Activated naive CD4-positive, alpha-beta T cell treated with anti-CD3 and anti-CD28 coated beads, Interleukin-2, amount 50 U/mL, for 16 hours (primary cell): ENCODE results near the gene LRIG1.
A peak's percentile ranks its signal among the peaks of the same experiment; 100 is the strongest.

Source experiments
- DNase-seq: peaks from one replicate; pipeline ENCODE4 v3.0.0-alpha.2; 2020

Gene LRIG1

GRCh38 chr3:66378256-66378655 lies 122.6 kb downstream of the LRIG1 start:
- peak; percentile 33 for DNase-seq

DNA sequence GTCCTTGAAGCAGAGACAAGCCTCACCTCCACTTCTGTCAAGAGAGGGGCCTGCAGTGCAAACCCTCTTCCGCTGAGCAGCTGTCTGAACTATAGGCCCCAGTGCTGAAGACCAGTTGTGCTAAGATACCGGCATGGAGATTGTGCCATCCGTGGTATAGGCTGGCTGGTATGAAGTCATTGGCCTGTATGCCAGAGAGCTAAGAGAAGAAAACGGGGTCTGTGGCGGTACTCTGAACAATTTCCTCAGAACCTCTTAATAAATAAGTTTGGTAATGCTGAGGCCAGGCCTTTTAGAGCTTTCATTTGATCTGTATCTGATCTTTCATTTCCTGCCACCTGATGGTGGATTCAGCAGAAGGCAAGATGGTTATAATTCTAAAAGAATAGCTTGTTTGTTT lies 123.0 kb downstream of the LRIG1 start:
- DNase-seq: no peak

- DNase-seq: no peak
Measured at GRCh38 chr3:66376568-66376967, 124.3 kb downstream of the LRIG1 start.

DNA sequence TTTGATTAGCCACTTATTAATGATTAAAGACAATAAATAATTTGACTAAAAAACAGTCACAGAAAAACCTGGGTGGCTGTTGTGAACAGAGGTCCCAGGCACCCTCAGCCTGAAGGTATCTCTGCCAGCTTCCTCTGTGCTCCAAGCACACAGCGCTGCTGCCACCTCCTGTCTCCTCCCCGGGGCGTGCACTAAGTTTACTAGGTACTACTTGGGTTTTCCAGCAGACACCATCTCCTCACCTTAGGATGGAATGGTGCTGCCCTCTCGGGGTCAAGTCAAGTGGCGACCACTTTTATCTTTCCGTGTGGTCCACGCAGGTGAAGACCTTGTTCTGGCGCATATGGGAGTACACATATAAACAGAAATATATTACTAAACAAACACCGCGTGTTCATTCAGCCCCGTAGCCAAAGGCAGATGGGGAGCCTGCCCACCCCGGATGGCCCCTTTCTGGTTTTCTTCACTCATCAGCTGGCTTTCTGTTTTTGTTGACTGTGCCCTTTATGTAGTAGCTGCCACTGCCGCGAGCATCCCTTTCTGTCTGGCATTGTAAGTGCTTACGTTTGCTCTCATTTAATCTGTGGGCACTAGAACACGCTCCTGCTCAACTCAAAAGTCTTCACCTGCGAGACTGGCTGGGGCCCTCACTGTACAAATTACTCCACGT lies 128.0 kb downstream of the LRIG1 start:
- DNase-seq: no peak

DNA sequence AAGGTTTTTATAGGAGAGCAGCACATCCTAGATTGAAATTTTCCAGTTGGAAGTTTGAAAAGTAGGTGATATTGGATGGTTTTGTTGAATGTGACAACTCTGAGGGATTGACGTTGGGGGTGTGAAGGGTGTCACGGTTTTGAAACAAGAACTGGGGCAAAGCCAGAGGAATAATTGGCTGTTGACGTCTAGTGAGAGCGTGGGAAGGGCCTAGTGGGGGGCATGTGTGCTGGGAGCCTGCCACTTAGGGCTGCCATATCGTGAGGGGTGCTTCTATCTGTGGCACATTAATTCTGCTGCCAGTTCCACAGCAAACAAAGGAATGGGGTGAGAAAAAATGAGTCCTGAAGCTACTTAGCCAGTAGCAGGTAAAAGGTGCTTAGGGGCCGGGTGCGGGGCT lies 129.4 kb downstream of the LRIG1 start:
- no peak for DNase-seq

DNA sequence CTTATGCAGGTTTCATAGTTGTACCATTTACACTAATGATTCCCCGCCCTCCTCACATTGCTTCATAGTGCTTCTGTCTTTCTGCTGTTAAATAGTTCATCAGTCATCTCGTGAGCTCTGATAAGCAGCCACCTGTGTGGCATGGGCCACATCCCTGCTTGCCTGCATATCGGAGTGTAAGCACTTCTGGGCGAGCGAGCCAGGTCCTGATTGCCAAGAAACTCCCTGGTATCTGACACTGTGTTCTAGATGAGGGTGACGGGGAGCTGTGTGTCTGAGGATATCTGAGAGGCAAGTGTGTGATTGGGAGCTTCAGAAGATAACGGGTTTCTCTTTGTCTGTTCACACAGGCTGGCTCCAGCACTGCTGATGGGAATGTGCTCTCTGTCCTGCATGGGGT lies 130.6 kb downstream of the LRIG1 start:
- DNase-seq: no peak

GRCh38 chr3:66367979-66368378 lies 132.8 kb downstream of the LRIG1 start:
- no peak for DNase-seq

GRCh38 chr3:66366747-66367146 lies 134.1 kb downstream of the LRIG1 start:
- no peak for DNase-seq

GRCh38 chr3:66365080-66365479 lies 135.7 kb downstream of the LRIG1 start:
- no peak for DNase-seq

- no peak for DNase-seq
Measured at GRCh38 chr3:66363148-66363547, 137.7 kb downstream of the LRIG1 start.

GRCh38 chr3:66362541-66362941 lies 138.3 kb downstream of the LRIG1 start:
- DNase-seq: no peak

DNA sequence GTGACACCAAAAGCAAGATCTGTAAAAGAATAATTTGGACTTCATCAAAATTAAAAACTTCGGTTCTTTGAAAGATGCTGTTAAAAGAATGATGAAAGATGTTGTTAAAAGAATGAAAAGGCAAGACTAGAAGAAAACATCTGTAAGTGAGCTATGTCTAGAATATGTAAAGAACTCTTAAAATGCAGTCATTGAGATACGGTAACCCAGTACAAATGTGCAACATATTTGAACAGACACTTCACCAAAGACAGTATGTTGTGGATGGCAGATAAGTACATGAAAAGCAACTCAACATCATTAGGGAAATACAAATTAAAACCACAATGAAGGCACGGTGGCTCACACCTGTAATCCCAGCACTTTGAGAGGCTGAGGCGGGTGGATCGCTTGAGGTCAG lies 139.5 kb downstream of the LRIG1 start:
- no peak for DNase-seq

DNA sequence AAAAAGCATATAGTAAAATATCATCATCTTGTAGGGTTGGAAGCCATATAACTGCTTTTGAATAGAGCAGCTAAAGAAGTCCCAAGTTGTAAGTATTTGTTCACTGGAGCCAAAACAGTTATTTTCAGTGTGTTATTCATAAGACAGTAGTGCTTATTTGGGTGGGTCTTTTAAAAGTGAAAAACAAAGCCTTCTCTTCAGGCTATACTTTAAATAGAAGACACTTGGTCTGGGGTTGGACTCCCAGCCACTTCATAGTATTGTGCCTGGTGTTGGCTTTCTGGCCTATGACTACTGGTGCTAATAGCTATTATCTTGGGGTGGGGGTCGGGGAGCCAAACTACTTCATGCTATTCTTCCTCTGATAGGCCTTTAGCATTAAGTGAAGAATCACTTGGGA lies 144.8 kb downstream of the LRIG1 start:
- no peak for DNase-seq

DNA sequence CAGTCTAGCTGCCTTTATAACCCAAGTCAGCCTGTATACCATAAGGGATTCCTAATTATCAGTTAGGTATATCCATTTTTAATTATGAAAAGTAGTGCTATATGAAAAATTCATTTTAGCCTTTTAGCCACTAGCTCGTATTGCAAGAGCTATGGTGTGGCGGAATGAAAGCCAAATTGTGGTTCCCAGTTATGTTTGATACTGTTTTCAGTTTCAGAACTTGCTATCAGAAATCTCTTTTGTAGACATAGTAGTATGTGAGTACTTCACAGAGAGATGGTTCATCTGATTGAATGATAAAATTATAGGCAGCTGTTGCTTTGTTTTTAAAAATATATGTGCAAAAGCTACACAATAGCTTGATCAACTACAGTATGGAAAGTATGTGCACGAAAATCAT lies 145.4 kb downstream of the LRIG1 start:
- no peak for DNase-seq

GRCh38 chr3:66354001-66354400 lies 146.8 kb downstream of the LRIG1 start:
- no peak for DNase-seq

GRCh38 chr3:66353530-66353929 lies 147.3 kb downstream of the LRIG1 start:
- DNase-seq: no peak

DNA sequence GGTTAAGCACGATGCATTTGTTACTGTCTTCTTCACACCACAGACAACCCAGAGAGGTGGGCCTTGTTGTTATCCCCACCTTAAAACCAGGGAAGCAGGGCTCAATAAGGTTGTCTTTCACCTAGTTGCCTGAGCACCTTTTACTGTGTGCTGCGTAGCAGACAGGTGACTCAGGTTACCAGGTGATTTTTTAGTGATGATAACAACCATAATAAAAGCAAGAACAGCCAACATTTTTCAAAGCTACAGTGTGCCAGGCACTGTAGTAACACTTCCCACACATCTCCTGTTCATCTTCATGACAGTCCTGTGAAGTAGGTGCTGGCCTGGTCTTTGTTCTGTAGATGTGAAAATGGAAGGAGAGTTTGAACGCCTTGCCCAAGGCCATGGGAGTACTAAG lies 147.8 kb downstream of the LRIG1 start:
- DNase-seq: no peak

DNA sequence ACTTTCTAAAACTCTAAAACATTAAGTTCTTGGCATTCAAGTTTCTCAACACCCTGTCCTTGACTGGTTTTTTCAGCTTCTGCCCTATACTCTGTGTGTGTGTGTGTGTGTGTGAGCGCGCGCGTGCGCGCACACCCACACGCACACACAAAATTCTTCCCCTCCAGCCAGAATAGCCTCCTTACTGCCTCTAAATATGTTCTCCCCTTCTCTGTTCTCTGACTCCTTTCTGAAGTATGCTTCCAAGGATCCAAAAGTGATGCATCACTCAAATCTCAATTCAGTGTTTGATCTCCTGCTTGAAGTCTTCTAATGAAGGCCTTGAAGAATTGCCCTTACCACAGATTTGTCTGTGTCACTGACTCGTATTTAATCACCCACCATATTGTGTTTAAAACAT lies 150.2 kb downstream of the LRIG1 start:
- DNase-seq: no peak

DNA sequence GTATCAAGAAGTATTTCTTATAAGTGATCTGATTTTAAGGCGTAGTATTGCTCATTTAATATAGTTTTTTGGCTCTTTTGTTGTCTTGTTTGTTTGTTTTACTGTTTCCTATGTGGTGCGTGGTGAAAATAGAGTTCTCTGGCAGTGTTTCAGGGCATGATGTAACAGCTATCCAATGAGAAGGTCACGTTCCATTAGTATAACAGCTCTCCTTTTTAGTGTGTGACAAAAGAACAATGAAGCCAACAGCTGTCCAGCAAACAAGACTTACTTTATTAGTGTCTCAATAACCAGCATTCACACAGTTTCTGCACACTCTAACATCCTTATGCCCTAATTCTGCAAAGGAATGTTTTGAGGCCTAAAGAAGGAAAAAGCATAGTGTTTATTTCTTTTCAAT lies 152.1 kb downstream of the LRIG1 start:
- DNase-seq: no peak

GRCh38 chr3:66344848-66345578 lies 155.8 kb downstream of the LRIG1 start:
- DNase-seq: no peak

GRCh38 chr3:66344391-66344811 lies 156.4 kb downstream of the LRIG1 start:
- no peak for DNase-seq

- no peak for DNase-seq
Measured at GRCh38 chr3:66342717-66343356, 158.0 kb downstream of the LRIG1 start.

- no peak for DNase-seq
Measured at GRCh38 chr3:66338927-66339326, 161.9 kb downstream of the LRIG1 start.

DNA sequence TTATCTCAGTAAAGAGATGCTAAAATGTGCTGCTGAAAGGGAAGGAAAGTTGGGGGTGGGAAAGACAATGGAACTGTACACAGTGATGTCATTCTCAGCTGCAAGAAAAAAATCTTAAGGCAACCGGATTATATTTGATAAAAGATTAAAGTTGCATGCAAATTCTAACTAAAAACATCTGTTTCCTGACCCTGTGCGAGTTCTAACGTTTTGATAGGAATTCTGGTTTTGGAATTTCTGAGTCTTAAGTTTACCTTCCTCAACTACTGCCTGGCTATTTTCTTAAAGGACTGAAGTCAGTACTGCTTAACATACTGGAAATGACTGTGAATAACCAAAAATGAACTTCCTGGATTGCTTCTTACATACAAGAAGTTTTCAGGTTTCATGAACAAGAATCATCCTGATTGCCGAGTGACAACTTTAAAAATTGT lies 164.5 kb downstream of the LRIG1 start:
- DNase-seq: no peak
